Ishikawa (cell line): ENCODE data around the gene FRMPD3.

Experiments used
- CEBPB ChIP-seq: IDR thresholded peaks from 2 replicates; pipeline ENCODE4 v1.6.1; 2012
- EGR1 ChIP-seq: IDR thresholded peaks from 2 replicates; pipeline ENCODE4 v1.6.1; 2012
- EP300 ChIP-seq: IDR thresholded peaks from 2 replicates; pipeline ENCODE4 v1.6.1; 2012; ENCODE audit warnings: borderline replicate concordance
- FOXM1 ChIP-seq: IDR thresholded peaks from 2 replicates; pipeline ENCODE4 v1.6.1; 2012; ENCODE audit warnings: low read depth, borderline replicate concordance
- NFIC ChIP-seq: IDR thresholded peaks from 2 replicates; pipeline ENCODE4 v1.6.1; 2012
- RAD21 ChIP-seq: IDR thresholded peaks from 2 replicates; pipeline ENCODE4 v1.6.1; 2012; ENCODE audit warnings: low read depth
- TAF1 ChIP-seq: IDR thresholded peaks from 2 replicates; pipeline ENCODE4 v1.6.1; 2012; ENCODE audit warnings: low read depth, mild to moderate bottlenecking
- YY1 ChIP-seq: IDR thresholded peaks from 2 replicates; pipeline ENCODE4 v1.6.1; 2012; ENCODE audit warnings: low read depth
- ZBTB7A ChIP-seq: IDR thresholded peaks from 2 replicates; pipeline ENCODE4 v1.6.1; 2012; ENCODE audit warnings: low read depth
- TF ChIP-seq, protein P1 (sequence below): IDR thresholded peaks from 2 replicates; pipeline ENCODE4 v1.6.1; 2012; ENCODE audit warnings: low read depth, mild to moderate bottlenecking
- TF ChIP-seq, protein P2 (sequence below): IDR thresholded peaks from 2 replicates; pipeline ENCODE4 v1.6.1; 2012
- TF ChIP-seq, protein P3 (sequence below): IDR thresholded peaks from 2 replicates; pipeline ENCODE4 v1.6.1; 2012

DNA sequence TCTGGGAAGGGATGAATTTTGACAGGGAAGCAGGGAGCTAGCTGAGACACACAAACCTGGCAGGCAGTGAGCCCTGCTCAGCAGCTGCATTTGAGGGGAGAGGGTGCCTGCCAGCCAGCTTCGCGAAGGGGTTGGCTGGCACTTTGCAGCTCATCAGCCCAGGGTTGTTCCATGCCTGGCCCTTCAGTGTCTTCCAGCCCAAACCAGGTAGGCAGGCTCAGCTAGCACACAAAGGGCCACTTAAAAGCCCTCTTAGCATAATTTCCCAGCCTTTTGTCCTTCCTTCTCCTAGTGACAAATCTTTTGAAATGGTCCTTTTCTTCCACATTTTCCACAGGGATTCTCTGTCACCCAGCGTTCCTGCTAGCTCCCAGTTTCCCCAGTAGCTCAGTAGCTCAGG is 4.3 kb upstream of the FRMPD3 start:
- TF ChIP-seq TAF1 (no peak), YY1 (no peak), NFIC (no peak), RAD21 (no peak), FOXM1 (no peak), EGR1 (no peak), EP300 (no peak), CEBPB (no peak), ZBTB7A (no peak)
- TF ChIP-seq, protein P1, sequence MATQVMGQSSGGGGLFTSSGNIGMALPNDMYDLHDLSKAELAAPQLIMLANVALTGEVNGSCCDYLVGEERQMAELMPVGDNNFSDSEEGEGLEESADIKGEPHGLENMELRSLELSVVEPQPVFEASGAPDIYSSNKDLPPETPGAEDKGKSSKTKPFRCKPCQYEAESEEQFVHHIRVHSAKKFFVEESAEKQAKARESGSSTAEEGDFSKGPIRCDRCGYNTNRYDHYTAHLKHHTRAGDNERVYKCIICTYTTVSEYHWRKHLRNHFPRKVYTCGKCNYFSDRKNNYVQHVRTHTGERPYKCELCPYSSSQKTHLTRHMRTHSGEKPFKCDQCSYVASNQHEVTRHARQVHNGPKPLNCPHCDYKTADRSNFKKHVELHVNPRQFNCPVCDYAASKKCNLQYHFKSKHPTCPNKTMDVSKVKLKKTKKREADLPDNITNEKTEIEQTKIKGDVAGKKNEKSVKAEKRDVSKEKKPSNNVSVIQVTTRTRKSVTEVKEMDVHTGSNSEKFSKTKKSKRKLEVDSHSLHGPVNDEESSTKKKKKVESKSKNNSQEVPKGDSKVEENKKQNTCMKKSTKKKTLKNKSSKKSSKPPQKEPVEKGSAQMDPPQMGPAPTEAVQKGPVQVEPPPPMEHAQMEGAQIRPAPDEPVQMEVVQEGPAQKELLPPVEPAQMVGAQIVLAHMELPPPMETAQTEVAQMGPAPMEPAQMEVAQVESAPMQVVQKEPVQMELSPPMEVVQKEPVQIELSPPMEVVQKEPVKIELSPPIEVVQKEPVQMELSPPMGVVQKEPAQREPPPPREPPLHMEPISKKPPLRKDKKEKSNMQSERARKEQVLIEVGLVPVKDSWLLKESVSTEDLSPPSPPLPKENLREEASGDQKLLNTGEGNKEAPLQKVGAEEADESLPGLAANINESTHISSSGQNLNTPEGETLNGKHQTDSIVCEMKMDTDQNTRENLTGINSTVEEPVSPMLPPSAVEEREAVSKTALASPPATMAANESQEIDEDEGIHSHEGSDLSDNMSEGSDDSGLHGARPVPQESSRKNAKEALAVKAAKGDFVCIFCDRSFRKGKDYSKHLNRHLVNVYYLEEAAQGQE = no peak
- TF ChIP-seq, protein P2, sequence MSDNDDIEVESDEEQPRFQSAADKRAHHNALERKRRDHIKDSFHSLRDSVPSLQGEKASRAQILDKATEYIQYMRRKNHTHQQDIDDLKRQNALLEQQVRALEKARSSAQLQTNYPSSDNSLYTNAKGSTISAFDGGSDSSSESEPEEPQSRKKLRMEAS = no peak
- TF ChIP-seq, protein P3, sequence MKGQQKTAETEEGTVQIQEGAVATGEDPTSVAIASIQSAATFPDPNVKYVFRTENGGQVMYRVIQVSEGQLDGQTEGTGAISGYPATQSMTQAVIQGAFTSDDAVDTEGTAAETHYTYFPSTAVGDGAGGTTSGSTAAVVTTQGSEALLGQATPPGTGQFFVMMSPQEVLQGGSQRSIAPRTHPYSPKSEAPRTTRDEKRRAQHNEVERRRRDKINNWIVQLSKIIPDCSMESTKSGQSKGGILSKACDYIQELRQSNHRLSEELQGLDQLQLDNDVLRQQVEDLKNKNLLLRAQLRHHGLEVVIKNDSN = no peak
